ENCODE measurements around the gene SLC38A3.

Gene SLC38A3

GRCh38 chr3:50267280-50267913 is 62.3 kb downstream of the SLC38A3 start:
- DNase-seq (ENCODE audit: low spot score), result peak; percentile 58

GRCh38 chr3:50268276-50268675 is 63.2 kb downstream of the SLC38A3 start:
- no peak for DNase-seq (ENCODE audit: low spot score)

GRCh38 chr3:50268703-50269451 is 63.8 kb downstream of the SLC38A3 start, which contains the start of gene SEMA3B:
Gene SEMA3B, plus strand, starts transcription at chr3:50269147. Its CDS starts 94 bp downstream, at chr3:50269241.
- peak; percentile 57 for DNase-seq (ENCODE audit: low spot score)

GRCh38 chr3:50269460-50269859 is 64.4 kb downstream of the SLC38A3 start:
- DNase-seq (ENCODE audit: low spot score), result no peak

GRCh38 chr3:50269977-50270413 is 64.9 kb downstream of the SLC38A3 start:
- no peak for DNase-seq (ENCODE audit: low spot score)

- no peak for DNase-seq (ENCODE audit: low spot score)
Measured at GRCh38 chr3:50270422-50271224, 65.6 kb downstream of the SLC38A3 start.

All from iPS-NIHi11 (cell line).